Measurements from ENCODE around the gene LMF1.

GRCh38 chr16:988471-989353, 17.9 kb upstream of the LMF1 start:
- TF ChIP-seq CTCF (IDR thresholded peaks at IDR 0.05; ENCODE audit: insufficient read depth, low read length, poor library complexity, severe bottlenecking) (no peak), EZH2phosphoT487 (conservative IDR thresholded peaks at IDR 0.05; ENCODE audit: low read length) (no peak)

Data from SU-DHL-6 (cell line).